Activated CD8-positive, alpha-beta memory T cell treated with anti-CD3 and anti-CD28 coated beads for 1 hour (primary cell): ENCODE results near the gene SH2D1A.

ENCODE experiments used
- DNase-seq, 2 donors: peaks; one replicate each; pipeline ENCODE4 v3.0.0-alpha.2; 2020; ENCODE audit warnings: low read depth in 1 of 2; ENCODE audit errors: extremely low read depth in 1 of 2

Gene SH2D1A

GRCh38 chrX:124415115-124415800 lies 68.9 kb downstream of the SH2D1A start:
- DNase-seq = no peak

- DNase-seq = no peak
Observed at GRCh38 chrX:124421898-124422655, 75.7 kb downstream of the SH2D1A start.
